AG04450 (cell line): ENCODE results near the gene DIP2C. TPM values are rescaled to one million over a fixed set of nuclear protein-coding genes. Genes with fewer than 3 reads are reported as not detected.
"Not testable (repeated sequence)": the region's sequence is repeated elsewhere in the genome, so short reads cannot be mapped to it uniquely, and the experiment has no call there.

Experiments used
- CTCF ChIA-PET: fragments of 300-600, 350-600 bp; formaldehyde crosslinking; extraction: SDS; loops from one replicate; lab custom pipeline; 2022; ENCODE audit warnings: antibody characterized with exemption, inconsistent platforms; lab: Charles Lee
- POLR2A ChIA-PET: fragments of 350-600 bp; formaldehyde crosslinking; extraction: SDS; loops from one replicate; lab custom pipeline; 2021; ENCODE audit warnings: antibody characterized with exemption, inconsistent platforms; lab: Yijun Ruan, JAX
- DNase-seq: peaks from one replicate; pipeline ENCODE4 v3.0.0-alpha.2; 2011; ENCODE audit warnings: low read depth, low spot score
- H3K27ac ChIP-seq: one replicate; pipeline ENCODE4 v1.5.1; 2012; ENCODE audit warnings: low read depth, low read length, control low read depth
- H3K27me3 ChIP-seq: one replicate; pipeline ENCODE4 v1.6.0; 2012; ENCODE audit warnings: low read length; ENCODE audit not compliant: control insufficient read depth, insufficient read depth
- H3K4me3 ChIP-seq: 2 replicates; pipeline ENCODE4 v1.5.1; 2011; ENCODE audit warnings: mild to moderate bottlenecking, low read depth, low read length, control low read depth
- H3K9me3 ChIP-seq: 2 replicates; pipeline ENCODE4 v1.5.1; 2012; ENCODE audit warnings: low read length; ENCODE audit not compliant: control insufficient read depth, insufficient read depth
- polyA plus RNA-seq: library from polyadenylated mRNA; depleted of rRNA; stranded (reverse); fragments of >200 nt; gene quantifications from 2 replicates; pipeline ENCODE4 v1.2.3, GENCODE V29; 2011
- TF ChIP-seq, protein P1 (sequence below): IDR thresholded peaks from 2 replicates; pipeline ENCODE4 v1.5.1; 2011; ENCODE audit warnings: low read depth, low read length, control low read depth, inconsistent platforms

Gene DIP2C
- polyA plus RNA-seq, 1 experiment = 9.6 TPM

- no peak overlapping the region for H3K27ac ChIP-seq
- CTCF ChIA-PET = no interaction called here
- no peaks in the 10 kb centered on the region for H3K27me3 ChIP-seq
- DNase-seq = no peak
- H3K4me3 ChIP-seq = no peak overlapping the region
- POLR2A ChIA-PET = interaction anchor here (0.5 kb wide), 1 partner anchor 141 kb away, joined by 3 read pairs; no protein-coding TSS in a partner anchor
- TF ChIP-seq, protein P1, sequence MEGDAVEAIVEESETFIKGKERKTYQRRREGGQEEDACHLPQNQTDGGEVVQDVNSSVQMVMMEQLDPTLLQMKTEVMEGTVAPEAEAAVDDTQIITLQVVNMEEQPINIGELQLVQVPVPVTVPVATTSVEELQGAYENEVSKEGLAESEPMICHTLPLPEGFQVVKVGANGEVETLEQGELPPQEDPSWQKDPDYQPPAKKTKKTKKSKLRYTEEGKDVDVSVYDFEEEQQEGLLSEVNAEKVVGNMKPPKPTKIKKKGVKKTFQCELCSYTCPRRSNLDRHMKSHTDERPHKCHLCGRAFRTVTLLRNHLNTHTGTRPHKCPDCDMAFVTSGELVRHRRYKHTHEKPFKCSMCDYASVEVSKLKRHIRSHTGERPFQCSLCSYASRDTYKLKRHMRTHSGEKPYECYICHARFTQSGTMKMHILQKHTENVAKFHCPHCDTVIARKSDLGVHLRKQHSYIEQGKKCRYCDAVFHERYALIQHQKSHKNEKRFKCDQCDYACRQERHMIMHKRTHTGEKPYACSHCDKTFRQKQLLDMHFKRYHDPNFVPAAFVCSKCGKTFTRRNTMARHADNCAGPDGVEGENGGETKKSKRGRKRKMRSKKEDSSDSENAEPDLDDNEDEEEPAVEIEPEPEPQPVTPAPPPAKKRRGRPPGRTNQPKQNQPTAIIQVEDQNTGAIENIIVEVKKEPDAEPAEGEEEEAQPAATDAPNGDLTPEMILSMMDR = no peak
- no peaks in the 10 kb centered on the region for H3K9me3 ChIP-seq
These were observed 421.8 kb downstream of the DIP2C start for GRCh38 chr10:267705-268104.

- no peak overlapping the region for H3K27ac ChIP-seq
- TF ChIP-seq, protein P1 = no peak
- DNase-seq = no peak
- no peaks in the 10 kb centered on the region for H3K9me3 ChIP-seq
- no peaks in the 10 kb centered on the region for H3K27me3 ChIP-seq
- ChIA-PET CTCF (no interaction called here), POLR2A (no interaction called here)
- H3K4me3 ChIP-seq = no peak overlapping the region
These were observed 422.5 kb downstream of the DIP2C start for GRCh38 chr10:266974-267425.

DNA sequence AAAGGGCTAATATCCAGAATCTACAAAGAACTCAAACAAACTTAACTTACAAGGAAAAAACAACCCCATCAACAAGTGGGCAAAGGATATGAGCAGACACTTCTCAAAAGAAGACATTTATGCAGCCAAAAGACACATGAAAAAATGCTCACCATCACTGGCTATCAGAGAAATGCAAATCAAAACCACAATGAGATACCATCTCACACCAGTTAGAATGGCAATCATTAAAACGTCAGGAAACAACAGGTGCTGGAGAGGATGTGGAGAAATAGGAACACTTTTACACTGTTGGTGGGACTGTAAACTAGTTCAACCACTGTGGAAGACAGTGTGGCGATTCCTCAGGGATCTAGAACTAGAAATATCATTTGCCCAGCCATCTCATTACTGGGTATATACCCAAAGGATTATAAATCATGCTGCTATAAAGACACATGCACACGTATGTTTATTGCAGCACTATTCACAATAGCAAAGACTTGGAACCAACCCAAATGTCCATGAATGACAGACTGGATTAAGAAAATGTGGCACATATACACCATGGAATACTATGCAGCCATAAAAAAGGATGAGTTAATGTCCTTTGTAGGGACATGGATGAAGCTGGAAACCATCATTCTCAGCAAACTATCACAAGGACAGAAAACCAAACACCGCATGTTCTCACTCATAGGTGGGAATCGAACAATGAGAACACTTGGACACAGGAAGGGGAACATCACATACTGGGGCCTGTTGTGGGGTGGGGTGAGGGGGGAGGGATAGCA, 423.5 kb downstream of the DIP2C start:
- CTCF ChIA-PET, POLR2A ChIA-PET, DNase-seq, H3K27me3 ChIP-seq, H3K9me3 ChIP-seq, H3K27ac ChIP-seq, H3K4me3 ChIP-seq: not testable (repeated sequence)

DNA sequence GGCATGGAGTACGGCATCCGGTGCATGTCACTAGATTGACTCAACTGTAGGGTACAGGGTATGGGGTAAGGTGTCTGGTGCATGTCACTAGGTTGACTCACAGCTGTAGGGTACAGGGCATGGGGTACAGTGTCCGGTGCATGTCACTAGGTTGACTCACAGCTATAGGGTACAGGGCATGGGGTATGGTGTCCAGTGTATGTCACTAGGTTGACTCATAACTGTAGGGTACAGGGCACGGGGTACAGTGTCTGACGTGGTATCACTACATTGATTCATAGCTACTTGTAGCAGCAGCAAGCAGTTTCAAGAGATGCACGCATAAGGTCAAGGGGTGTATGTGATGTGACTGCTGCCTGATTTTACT, 424.4 kb downstream of the DIP2C start:
- CTCF ChIA-PET, H3K27ac ChIP-seq, DNase-seq, H3K4me3 ChIP-seq, H3K9me3 ChIP-seq, H3K27me3 ChIP-seq: not testable (repeated sequence)
- POLR2A ChIA-PET = interaction anchor here (0.6 kb wide), 1 partner anchor 248 kb away, joined by 3 read pairs; no protein-coding TSS in a partner anchor

DNA sequence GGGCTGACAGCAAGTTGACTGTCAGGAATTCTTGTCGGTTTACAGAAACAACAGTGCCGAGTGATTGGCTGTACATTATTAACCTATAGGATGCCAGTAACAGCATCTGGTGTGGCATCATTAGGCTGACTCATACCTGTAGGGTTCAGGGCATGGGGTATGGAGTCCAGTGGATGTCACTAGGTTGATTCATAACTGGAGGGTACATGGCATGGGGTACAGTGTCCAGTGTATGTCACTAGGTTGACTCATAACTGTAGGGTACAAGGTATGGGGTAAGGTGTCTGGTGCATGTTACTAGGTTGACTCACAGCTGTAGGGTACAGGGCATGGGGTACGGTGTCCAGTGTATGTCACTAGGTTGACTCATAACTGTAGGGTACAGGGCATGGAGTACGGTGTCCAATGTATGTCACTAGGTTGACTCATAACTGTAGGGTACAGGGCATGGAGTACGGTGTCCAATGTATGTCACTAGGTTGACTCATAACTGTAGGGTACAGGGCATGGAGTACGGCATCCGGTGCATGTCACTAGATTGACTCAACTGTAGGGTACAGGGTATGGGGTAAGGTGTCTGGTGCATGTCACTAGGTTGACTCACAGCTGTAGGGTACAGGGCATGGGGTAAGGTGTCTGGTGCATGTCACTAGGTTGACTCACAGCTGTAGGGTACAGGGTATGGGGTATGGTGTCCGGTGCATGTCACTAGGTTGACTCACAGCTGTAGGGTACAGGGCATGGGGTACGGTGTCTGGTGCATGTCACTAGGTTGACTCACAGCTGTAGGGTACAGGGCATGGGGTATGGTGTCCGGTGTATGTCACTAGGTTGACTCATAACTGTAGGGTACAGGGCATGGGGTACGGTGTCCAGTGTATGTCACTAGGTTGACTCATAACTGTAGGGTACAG, 425.1 kb downstream of the DIP2C start:
- POLR2A ChIA-PET = interaction anchor here (0.6 kb wide), 1 partner anchor 249 kb away, joined by 3 read pairs; no protein-coding TSS in a partner anchor
- CTCF ChIA-PET, H3K27ac ChIP-seq, H3K9me3 ChIP-seq, H3K4me3 ChIP-seq, DNase-seq, H3K27me3 ChIP-seq: not testable (repeated sequence)

GRCh38 chr10:260819-261429, 428.5 kb downstream of the DIP2C start:
- ChIA-PET POLR2A (no interaction called here), CTCF (interaction anchor here (0.6 kb wide), 1 partner anchor 89 kb away, joined by 3 read pairs; no protein-coding TSS in a partner anchor)
- H3K27me3 ChIP-seq = no peaks in the 10 kb centered on the region
- no peak overlapping the region for H3K4me3 ChIP-seq
- no peaks in the 10 kb centered on the region for H3K9me3 ChIP-seq
- DNase-seq = no peak
- TF ChIP-seq, protein P1 = no peak
- no peak overlapping the region for H3K27ac ChIP-seq
